HepG2 (cell line): Measurements from ENCODE around the gene LUC7L2. TPM values are rescaled to one million over a fixed set of nuclear protein-coding genes. Genes with fewer than 3 reads are reported as not detected.

Experiments
- ATF4 ChIP-seq, 2 experiments: fragments of 450-650 bp in 1 of 2; sonication (generic) in 1 of 2; formaldehyde crosslinking; IDR thresholded peaks; 2 replicates each; pipeline versions ENCODE4 v1.5.0 to v1.8.0; 2020 to 2022; ENCODE audit warnings: mild to moderate bottlenecking in 1 of 2, missing genetic modification reagents in 1 of 2
- ATF7 ChIP-seq, 2 experiments: fragments of 450-650 bp in 1 of 2; sonication (generic) in 1 of 2; formaldehyde crosslinking in 1 of 2; IDR thresholded peaks; 2 replicates each; pipeline versions ENCODE4 v1.4.0 to v1.6.1; 2016 to 2020; ENCODE audit warnings: antibody characterized with exemption in 1 of 2, mild to moderate bottlenecking in 1 of 2, missing genetic modification reagents in 1 of 2
- ETV5 ChIP-seq: IDR thresholded peaks from 2 replicates; pipeline ENCODE4 v1.6.1; 2018; ENCODE audit warnings: missing biosample characterization, missing genetic modification reagents, inconsistent platforms, borderline replicate concordance
- HES4 ChIP-seq: sonication (generic); formaldehyde crosslinking; IDR thresholded peaks from 2 replicates; pipeline ENCODE4 v1.9.0; 2021; ENCODE audit warnings: mild to moderate bottlenecking, missing genetic modification reagents, borderline replicate concordance
- KAT7 ChIP-seq: IDR thresholded peaks from 2 replicates; pipeline ENCODE4 v1.6.1; 2018; ENCODE audit warnings: borderline replicate concordance, missing compliant biosample characterization
- MAZ ChIP-seq, 2 experiments: sonication (generic) in 1 of 2; formaldehyde crosslinking in 1 of 2; IDR thresholded peaks; 2 replicates each; pipeline versions ENCODE4 v1.5.0 to v1.6.1; 2012 to 2020; ENCODE audit warnings: low read depth in 2 of 2, mild to moderate bottlenecking in 2 of 2, borderline replicate concordance in 1 of 2, improper control_type of control experiment in 1 of 2, low read length in 1 of 2, missing genetic modification reagents in 1 of 2, moderate library complexity in 1 of 2
- MBD4 ChIP-seq: IDR thresholded peaks from 2 replicates; pipeline ENCODE4 v1.6.1; 2012; ENCODE audit warnings: low read length, inconsistent platforms, borderline replicate concordance
- MLLT10 ChIP-seq: sonication (generic); formaldehyde crosslinking; IDR thresholded peaks from 2 replicates; pipeline ENCODE4 v1.4.0; 2020; ENCODE audit warnings: missing genetic modification reagents
- NR2F1 ChIP-seq, 2 experiments: fragments of 450-650 bp in 1 of 2; formaldehyde crosslinking in 1 of 2; IDR thresholded peaks; 2 replicates each; pipeline versions ENCODE4 v1.5.0 to v1.6.1; 2016 to 2020; ENCODE audit warnings: mild to moderate bottlenecking in 1 of 2, missing compliant biosample characterization in 1 of 2, missing genetic modification reagents in 1 of 2, moderate library complexity in 1 of 2
- RFX1 ChIP-seq: fragments of 450-650 bp; IDR thresholded peaks from 2 replicates; pipeline ENCODE4 v1.6.1; 2017
- RFX5 ChIP-seq: IDR thresholded peaks from 2 replicates; pipeline ENCODE4 v1.6.1; 2011; ENCODE audit warnings: low read depth, low read length, improper control_type of control experiment
- SOX6 ChIP-seq, 2 experiments: fragments of 450-650 bp in 1 of 2; sonication (generic) in 1 of 2; formaldehyde crosslinking in 1 of 2; IDR thresholded peaks; 2 replicates each; pipeline versions ENCODE4 v1.4.0 to v1.6.1; 2017 to 2020; ENCODE audit warnings: antibody characterized with exemption in 1 of 2, mild to moderate bottlenecking in 1 of 2, missing genetic modification reagents in 1 of 2
- YEATS4 ChIP-seq: sonication (generic); formaldehyde crosslinking; IDR thresholded peaks from 2 replicates; pipeline ENCODE4 v1.4.0; 2020; ENCODE audit warnings: missing genetic modification reagents, borderline replicate concordance
- ZFP1 ChIP-seq: IDR thresholded peaks from 2 replicates; pipeline ENCODE4 v1.6.1; 2016
- ZNF264 ChIP-seq: sonication (generic); formaldehyde crosslinking; IDR thresholded peaks from 2 replicates; pipeline ENCODE4 v1.4.0; 2020; ENCODE audit warnings: missing genetic modification reagents
- ZNF609 ChIP-seq: sonication (generic); formaldehyde crosslinking; IDR thresholded peaks from 2 replicates; pipeline ENCODE4 v1.4.0; 2020; ENCODE audit warnings: mild to moderate bottlenecking, missing genetic modification reagents, borderline replicate concordance
- ZNF678 ChIP-seq: sonication (generic); formaldehyde crosslinking; IDR thresholded peaks from 2 replicates; pipeline ENCODE4 v1.4.0; 2020; ENCODE audit warnings: mild to moderate bottlenecking, missing genetic modification reagents
- ZNF713 ChIP-seq: sonication (generic); formaldehyde crosslinking; IDR thresholded peaks from 2 replicates; pipeline ENCODE4 v1.4.0; 2020; ENCODE audit warnings: mild to moderate bottlenecking, missing genetic modification reagents
- ZNF747 ChIP-seq: sonication (generic); formaldehyde crosslinking; IDR thresholded peaks from 2 replicates; pipeline ENCODE4 v1.8.1; 2023; ENCODE audit warnings: missing genetic modification reagents, mild to moderate bottlenecking, borderline replicate concordance
- polyA plus RNA-seq, 8 experiments: library from polyadenylated mRNA; depleted of rRNA in 3 of 8; stranded (reverse) in 7 of 8; unstranded in 1 of 8; fragments of >200 nt; fragmentation: Illumina TruSeq in 4 of 8; extraction: Trizol in 4 of 8; gene quantifications; 2 replicates each; pipeline versions ENCODE4 v1.2.1 to v1.2.3, GENCODE V29; 2011 to 2016; ENCODE audit warnings: low read depth in 4 of 8, missing spikeins in 1 of 8, mixed read lengths in 1 of 8; ENCODE audit not compliant: insufficient read depth in 1 of 8
- total RNA-seq, 5 experiments: library from RNA; depleted of rRNA; stranded (reverse); fragments of >200 nt; fragmentation: Illumina TruSeq; extraction: Trizol; gene quantifications; 2 replicates each; pipeline ENCODE4 v1.2.3, GENCODE V29; 2016; ENCODE audit warnings: low read depth in 1 of 5
- TF ChIP-seq, protein P1 (sequence below): sonication (generic); formaldehyde crosslinking; IDR thresholded peaks from 2 replicates; pipeline ENCODE4 v1.8.1; 2023; ENCODE audit warnings: missing genetic modification reagents, inconsistent platforms, borderline replicate concordance

The LUC7L2 gene
- total and polyA plus RNA-seq, 2 of the 13 experiments (the other 11 are each of a cell fraction or from before 2014, with no cell fraction given): 17.9 to 50.7 TPM

DNA sequence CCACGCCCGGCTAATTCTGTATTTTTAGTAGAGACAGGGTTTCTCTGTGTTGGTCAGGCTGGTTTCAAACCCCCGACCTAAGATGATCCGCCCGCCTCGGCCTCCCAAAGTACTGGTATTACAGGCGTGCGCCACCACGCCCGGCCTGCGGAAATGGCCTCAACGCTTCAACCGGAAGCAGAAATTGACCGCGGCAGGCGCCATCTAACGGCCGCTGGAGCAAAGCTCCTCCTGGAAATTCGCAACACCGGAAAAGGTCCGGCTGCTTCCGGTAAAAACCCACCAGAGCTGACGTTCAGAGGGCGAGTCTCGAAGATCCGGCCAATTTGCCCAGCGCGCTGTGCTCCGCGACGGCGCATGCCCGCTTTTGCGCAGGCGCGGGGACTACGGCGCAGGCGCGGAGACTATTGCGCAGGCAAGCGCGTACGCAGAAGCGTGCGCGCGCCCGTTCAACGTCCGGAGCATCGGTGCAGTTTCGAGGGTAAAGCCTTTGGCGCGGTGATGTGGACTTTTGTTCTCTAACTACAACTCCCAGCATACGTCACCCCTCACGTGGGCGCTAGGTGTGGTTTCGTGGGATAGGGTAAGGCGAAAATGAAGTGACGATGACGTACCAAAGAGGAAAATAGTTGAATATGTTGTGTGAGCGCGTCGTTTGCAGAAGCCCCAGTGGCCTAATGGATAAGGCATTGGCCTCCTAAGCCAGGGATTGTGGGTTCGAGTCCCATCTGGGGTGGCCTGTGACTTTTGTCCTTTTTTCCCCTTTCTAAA is 19.5 kb upstream of the LUC7L2 start (continued):
- TF ChIP-seq ZNF609 (CRISPR knock-in tag): peak; percentile 82; the same call in 1 of the 2 replicates
- peak; percentile 76 for TF ChIP-seq ZFP1 (CRISPR knock-in tag)
- no peak for TF ChIP-seq RFX1
- peak; percentile 46; the same call in 1 of the 2 replicates for TF ChIP-seq HES4 (CRISPR knock-in tag)
- TF ChIP-seq ETV5 (CRISPR knock-in tag): peak; percentile 97
- TF ChIP-seq ZNF264 (CRISPR knock-in tag): no peak; the same call in none of the 2 replicates
- TF ChIP-seq ATF7 (IDR thresholded peaks at IDR 0.05): peak; percentile 94
- TF ChIP-seq ATF7 (CRISPR knock-in tag; IDR thresholded peaks at IDR 0.05): peak; percentile 90
- peak; percentile 92 for TF ChIP-seq YEATS4 (CRISPR knock-in tag)
- no peak for TF ChIP-seq MBD4
- peak; percentile 59; the same call in 1 of the 2 replicates for TF ChIP-seq MAZ (IDR thresholded peaks at IDR 0.05; ENCODE audit: borderline replicate concordance, low read depth, low read length)
- TF ChIP-seq MAZ (CRISPR knock-in tag; IDR thresholded peaks at IDR 0.05; ENCODE audit: low read depth): peak; percentile 74
- peak; percentile 89; the same call in 1 of the 2 replicates for TF ChIP-seq ZNF678
- TF ChIP-seq RFX5: 0 out of 2 replicates have a peak, but pooled peaks have one; percentile 25
- TF ChIP-seq ATF4 (CRISPR knock-in tag; IDR thresholded peaks at IDR 0.05): peak in 1 of 2 experiments; percentile 73; a peak in 2 of 4 replicates
- no peak for TF ChIP-seq ZNF713 (CRISPR knock-in tag)
- no peak for TF ChIP-seq SOX6 (IDR thresholded peaks at IDR 0.05)
- TF ChIP-seq SOX6 (CRISPR knock-in tag; IDR thresholded peaks at IDR 0.05): peak; percentile 80
- peak; percentile 88; the same call in 1 of the 2 replicates for TF ChIP-seq ZNF747 (CRISPR knock-in tag)
- TF ChIP-seq NR2F1 (CRISPR knock-in tag; IDR thresholded peaks at IDR 0.05): no peak
- TF ChIP-seq KAT7 (CRISPR knock-in tag): peak; percentile 30; the same call in 1 of the 2 replicates
- TF ChIP-seq MLLT10 (CRISPR knock-in tag): no peak; the same call in 1 of the 2 replicates
- TF ChIP-seq, protein P1, sequence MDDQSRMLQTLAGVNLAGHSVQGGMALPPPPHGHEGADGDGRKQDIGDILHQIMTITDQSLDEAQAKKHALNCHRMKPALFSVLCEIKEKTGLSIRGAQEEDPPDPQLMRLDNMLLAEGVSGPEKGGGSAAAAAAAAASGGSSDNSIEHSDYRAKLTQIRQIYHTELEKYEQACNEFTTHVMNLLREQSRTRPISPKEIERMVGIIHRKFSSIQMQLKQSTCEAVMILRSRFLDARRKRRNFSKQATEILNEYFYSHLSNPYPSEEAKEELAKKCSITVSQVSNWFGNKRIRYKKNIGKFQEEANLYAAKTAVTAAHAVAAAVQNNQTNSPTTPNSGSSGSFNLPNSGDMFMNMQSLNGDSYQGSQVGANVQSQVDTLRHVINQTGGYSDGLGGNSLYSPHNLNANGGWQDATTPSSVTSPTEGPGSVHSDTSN (CRISPR knock-in tag): 0 out of 2 replicates have a peak, but pooled peaks have one; percentile 58
